GM23338 (cell line): ENCODE measurements around the gene C2CD3. TPM values are rescaled to one million over a fixed set of nuclear protein-coding genes. Genes with fewer than 3 reads are reported as not detected.

ENCODE experiments used
- ATAC-seq: fragments of 200-7000 bp; cut with Tn5 transposase; 3 replicates; pipeline ENCODE4 v1.9.1; 2020
- DNase-seq: peaks from one replicate; pipeline ENCODE4 v3.0.0-alpha.2; 2015; ENCODE audit warnings: low spot score
- H2AFZ ChIP-seq: fragments of 200-600 bp; sonication (generic); 2 replicates; pipeline ENCODE4 v1.8.0; 2016; ENCODE audit warnings: antibody characterized with exemption, mild to moderate bottlenecking, moderate library complexity
- H3F3A ChIP-seq: fragments of 200-600 bp; sonication (generic); replicated peaks from 2 replicates; pipeline ENCODE4 v1.8.0; 2017; ENCODE audit warnings: antibody characterized with exemption, mixed run types, low read depth
- H3K27ac ChIP-seq: fragments of 200-600 bp; sonication (generic); 2 replicates; pipeline ENCODE4 v1.6.1; 2016; ENCODE audit warnings: low read depth
- H3K27me3 ChIP-seq: fragments of 200-600 bp; sonication (generic); 2 replicates; pipeline ENCODE4 v1.8.0; 2016; ENCODE audit warnings: mild to moderate bottlenecking, mixed run types, moderate library complexity; ENCODE audit not compliant: insufficient read depth
- H3K36me3 ChIP-seq: fragments of 200-600 bp; sonication (generic); 2 replicates; pipeline ENCODE4 v1.8.0; 2016; ENCODE audit warnings: mild to moderate bottlenecking; ENCODE audit not compliant: insufficient read depth
- H3K4me1 ChIP-seq: fragments of 200-600 bp; sonication (generic); 2 replicates; pipeline ENCODE4 v1.8.0; 2016; ENCODE audit warnings: mild to moderate bottlenecking, moderate library complexity; ENCODE audit not compliant: insufficient read depth
- H3K4me2 ChIP-seq: fragments of 200-600 bp; sonication (generic); 2 replicates; pipeline ENCODE4 v1.7.1; 2017; ENCODE audit warnings: mixed run types
- H3K4me3 ChIP-seq: fragments of 200-600 bp; sonication (generic); 2 replicates; pipeline ENCODE4 v1.6.1; 2016; ENCODE audit warnings: mixed run types
- H3K79me2 ChIP-seq: fragments of 200-600 bp; sonication (generic); replicated peaks from 2 replicates; pipeline ENCODE4 v1.8.0; 2017; ENCODE audit warnings: mild to moderate bottlenecking; ENCODE audit not compliant: insufficient read depth
- H3K9me2 ChIP-seq: fragments of 200-600 bp; sonication (generic); 2 replicates; pipeline ENCODE4 v1.8.0; 2017; ENCODE audit not compliant: insufficient read depth
- H4K20me1 ChIP-seq: fragments of 200-600 bp; sonication (generic); replicated peaks from 2 replicates; pipeline ENCODE4 v1.8.0; 2017; ENCODE audit warnings: mild to moderate bottlenecking; ENCODE audit not compliant: insufficient read depth
- H3K27ac Mint-ChIP-seq: 2 replicates; pipeline ENCODE4 v1.8.0; 2020; ENCODE audit warnings: inconsistent platforms, mild to moderate bottlenecking, moderate library complexity, mixed read lengths
- H3K27me3 Mint-ChIP-seq: 3 replicates; pipeline ENCODE4 v1.8.0; 2022; ENCODE audit warnings: low read depth, mild to moderate bottlenecking, moderate library complexity, mixed read lengths, inconsistent platforms; ENCODE audit not compliant: insufficient read depth, poor library complexity
- H3K36me3 Mint-ChIP-seq: 3 replicates; pipeline ENCODE4 v1.8.0; 2021; ENCODE audit warnings: low read depth, mild to moderate bottlenecking, inconsistent platforms, moderate library complexity, mixed read lengths
- H3K4me1 Mint-ChIP-seq: 3 replicates; pipeline ENCODE4 v1.8.0; 2020; ENCODE audit warnings: mild to moderate bottlenecking, inconsistent platforms, mixed read lengths
- H3K4me3 Mint-ChIP-seq: 3 replicates; pipeline ENCODE4 v1.8.0; 2021; ENCODE audit warnings: moderate library complexity, mild to moderate bottlenecking, inconsistent platforms, mixed read lengths
- H3K9me3 Mint-ChIP-seq: 3 replicates; pipeline ENCODE4 v1.8.0; 2020; ENCODE audit warnings: moderate library complexity, mild to moderate bottlenecking, inconsistent platforms, mixed read lengths
- CREB1 ChIP-seq: fragments of 250-450 bp; sonication (Bioruptor Pico); IDR thresholded peaks from 2 replicates; pipeline ENCODE4 v1.5.0; 2020; ENCODE audit warnings: low read depth, mild to moderate bottlenecking, moderate library complexity
- EZH2phosphoT487 ChIP-seq: fragments of 200-600 bp; sonication (generic); IDR thresholded peaks from one replicate; pipeline ENCODE4 v1.8.1; 2018; ENCODE audit warnings: antibody characterized with exemption; ENCODE audit not compliant: unreplicated experiment
- JUNB ChIP-seq: IDR thresholded peaks from one replicate; pipeline ENCODE4 v1.6.1; 2016; ENCODE audit warnings: antibody characterized with exemption; ENCODE audit not compliant: unreplicated experiment
- NANOG ChIP-seq: IDR thresholded peaks from 2 replicates; pipeline ENCODE4 v1.6.1; 2016; ENCODE audit warnings: antibody characterized with exemption, borderline replicate concordance
- POLR2AphosphoS5 ChIP-seq: IDR thresholded peaks from 2 replicates; pipeline ENCODE4 v1.6.1; 2016; ENCODE audit warnings: antibody characterized with exemption, low read depth
- STAT1 ChIP-seq: IDR thresholded peaks from one replicate; pipeline ENCODE4 v1.6.1; 2016; ENCODE audit warnings: antibody characterized with exemption; ENCODE audit not compliant: unreplicated experiment
- ZNF114 ChIP-seq: fragments of 250-450 bp; sonication (Bioruptor Pico); IDR thresholded peaks from 2 replicates; pipeline ENCODE4 v1.5.0; 2020; ENCODE audit warnings: mild to moderate bottlenecking, moderate library complexity
- ZNF331 ChIP-seq: fragments of 250-450 bp; sonication (Bioruptor Pico); IDR thresholded peaks from 2 replicates; pipeline ENCODE4 v1.5.0; 2020; ENCODE audit warnings: low read depth, mild to moderate bottlenecking, moderate library complexity
- polyA plus RNA-seq: library from polyadenylated mRNA; unstranded; fragments of >200 nt; fragmentation: Nextera tagmentation; extraction: Ambion mirVana; gene quantifications from 2 replicates; pipeline ENCODE4 v1.2.1, GENCODE V29; 2016
- total RNA-seq: library from RNA; depleted of rRNA; stranded (reverse); fragments of >200 nt; shearing (Covaris generic); gene quantifications from 2 replicates; pipeline ENCODE4 v1.2.3, GENCODE V29; 2014
- TF ChIP-seq, protein P1 (sequence below), 2 experiments: fragments of 200-600 bp in 1 of 2; sonication (generic) in 1 of 2; conservative IDR thresholded peaks; 2 replicates each; pipeline versions ENCODE4 v1.5.1 to v1.6.1; 2016 to 2017; ENCODE audit warnings: antibody characterized with exemption in 2 of 2, low read depth in 2 of 2, mild to moderate bottlenecking in 2 of 2, moderate library complexity in 1 of 2
- TF ChIP-seq, protein P2 (sequence below): IDR thresholded peaks from one replicate; pipeline ENCODE4 v1.6.1; 2018; ENCODE audit warnings: antibody characterized with exemption; ENCODE audit not compliant: unreplicated experiment
- TF ChIP-seq, protein P3 (sequence below): IDR thresholded peaks from 2 replicates; pipeline ENCODE4 v1.6.1; 2016; ENCODE audit warnings: antibody characterized with exemption

The C2CD3 gene
- total and polyA plus RNA-seq, 2 experiments from 2014 or later = 15.5 to 29.5 TPM

DNA sequence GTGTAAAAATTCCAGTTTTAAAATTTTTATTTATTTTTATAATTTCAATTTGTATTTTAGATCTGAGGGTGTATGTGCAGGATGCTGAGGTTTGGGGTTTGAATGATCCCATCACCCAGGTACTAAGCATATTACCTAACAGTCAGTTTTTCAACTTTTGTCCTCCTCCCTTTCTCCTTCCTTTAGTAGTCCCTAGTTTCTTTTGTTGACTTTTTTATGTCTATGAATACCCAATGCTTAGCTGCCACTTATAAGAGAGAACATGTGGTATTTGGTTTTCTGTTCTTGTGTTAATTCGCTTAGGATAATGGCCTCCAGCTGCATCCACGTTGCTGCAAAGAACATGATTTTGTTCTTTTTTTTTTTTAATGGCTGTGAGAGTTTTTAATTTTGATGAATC is 126.3 kb downstream of the C2CD3 start:
- Histone ChIP-seq H3F3A (no peaks in the 10 kb centered on the region), H3K4me2 (0 out of 2 replicates have a peak overlapping the region, but pooled peaks have one; percentile 0), H3K27ac (no peak overlapping the region), H3K9me2 (no peaks in the 10 kb centered on the region), H3K36me3 (peaks cover 4% of the 10 kb centered on the region; the same call in 1 of the 2 replicates), H2AFZ (no peak overlapping the region), H4K20me1 (no peaks in the 10 kb centered on the region), H3K4me3 (no peak overlapping the region), H3K27me3 (no peaks in the 10 kb centered on the region), H3K4me1 (0 out of 2 replicates have a peak, but pooled peaks cover 4% of the 10 kb centered on the region), H3K79me2 (no peaks in the 10 kb centered on the region)
- Mint-ChIP-seq H3K27me3 (no peaks in the 10 kb centered on the region), H3K4me1 (peaks cover 5% of the 10 kb centered on the region; the same call in 2 of the 3 replicates), H3K9me3 (no peaks in the 10 kb centered on the region), H3K36me3 (peaks cover 7% of the 10 kb centered on the region; the same call in 1 of the 3 replicates), H3K27ac (peak overlapping the region; percentile 15; the same call in 1 of the 2 replicates), H3K4me3 (no peak overlapping the region)
- TF ChIP-seq, protein P1, sequence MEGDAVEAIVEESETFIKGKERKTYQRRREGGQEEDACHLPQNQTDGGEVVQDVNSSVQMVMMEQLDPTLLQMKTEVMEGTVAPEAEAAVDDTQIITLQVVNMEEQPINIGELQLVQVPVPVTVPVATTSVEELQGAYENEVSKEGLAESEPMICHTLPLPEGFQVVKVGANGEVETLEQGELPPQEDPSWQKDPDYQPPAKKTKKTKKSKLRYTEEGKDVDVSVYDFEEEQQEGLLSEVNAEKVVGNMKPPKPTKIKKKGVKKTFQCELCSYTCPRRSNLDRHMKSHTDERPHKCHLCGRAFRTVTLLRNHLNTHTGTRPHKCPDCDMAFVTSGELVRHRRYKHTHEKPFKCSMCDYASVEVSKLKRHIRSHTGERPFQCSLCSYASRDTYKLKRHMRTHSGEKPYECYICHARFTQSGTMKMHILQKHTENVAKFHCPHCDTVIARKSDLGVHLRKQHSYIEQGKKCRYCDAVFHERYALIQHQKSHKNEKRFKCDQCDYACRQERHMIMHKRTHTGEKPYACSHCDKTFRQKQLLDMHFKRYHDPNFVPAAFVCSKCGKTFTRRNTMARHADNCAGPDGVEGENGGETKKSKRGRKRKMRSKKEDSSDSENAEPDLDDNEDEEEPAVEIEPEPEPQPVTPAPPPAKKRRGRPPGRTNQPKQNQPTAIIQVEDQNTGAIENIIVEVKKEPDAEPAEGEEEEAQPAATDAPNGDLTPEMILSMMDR (conservative IDR thresholded peaks at IDR 0.05; ENCODE audit: low read depth in 2 of 2) = no peak
- TF ChIP-seq ZNF331 (no peak), CREB1 (no peak), EZH2phosphoT487 (no peak), ZNF114 (no peak), NANOG (no peak), STAT1 (no peak), POLR2AphosphoS5 (no peak), JUNB (no peak)
- TF ChIP-seq, protein P2, sequence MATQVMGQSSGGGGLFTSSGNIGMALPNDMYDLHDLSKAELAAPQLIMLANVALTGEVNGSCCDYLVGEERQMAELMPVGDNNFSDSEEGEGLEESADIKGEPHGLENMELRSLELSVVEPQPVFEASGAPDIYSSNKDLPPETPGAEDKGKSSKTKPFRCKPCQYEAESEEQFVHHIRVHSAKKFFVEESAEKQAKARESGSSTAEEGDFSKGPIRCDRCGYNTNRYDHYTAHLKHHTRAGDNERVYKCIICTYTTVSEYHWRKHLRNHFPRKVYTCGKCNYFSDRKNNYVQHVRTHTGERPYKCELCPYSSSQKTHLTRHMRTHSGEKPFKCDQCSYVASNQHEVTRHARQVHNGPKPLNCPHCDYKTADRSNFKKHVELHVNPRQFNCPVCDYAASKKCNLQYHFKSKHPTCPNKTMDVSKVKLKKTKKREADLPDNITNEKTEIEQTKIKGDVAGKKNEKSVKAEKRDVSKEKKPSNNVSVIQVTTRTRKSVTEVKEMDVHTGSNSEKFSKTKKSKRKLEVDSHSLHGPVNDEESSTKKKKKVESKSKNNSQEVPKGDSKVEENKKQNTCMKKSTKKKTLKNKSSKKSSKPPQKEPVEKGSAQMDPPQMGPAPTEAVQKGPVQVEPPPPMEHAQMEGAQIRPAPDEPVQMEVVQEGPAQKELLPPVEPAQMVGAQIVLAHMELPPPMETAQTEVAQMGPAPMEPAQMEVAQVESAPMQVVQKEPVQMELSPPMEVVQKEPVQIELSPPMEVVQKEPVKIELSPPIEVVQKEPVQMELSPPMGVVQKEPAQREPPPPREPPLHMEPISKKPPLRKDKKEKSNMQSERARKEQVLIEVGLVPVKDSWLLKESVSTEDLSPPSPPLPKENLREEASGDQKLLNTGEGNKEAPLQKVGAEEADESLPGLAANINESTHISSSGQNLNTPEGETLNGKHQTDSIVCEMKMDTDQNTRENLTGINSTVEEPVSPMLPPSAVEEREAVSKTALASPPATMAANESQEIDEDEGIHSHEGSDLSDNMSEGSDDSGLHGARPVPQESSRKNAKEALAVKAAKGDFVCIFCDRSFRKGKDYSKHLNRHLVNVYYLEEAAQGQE = no peak
- TF ChIP-seq, protein P3, sequence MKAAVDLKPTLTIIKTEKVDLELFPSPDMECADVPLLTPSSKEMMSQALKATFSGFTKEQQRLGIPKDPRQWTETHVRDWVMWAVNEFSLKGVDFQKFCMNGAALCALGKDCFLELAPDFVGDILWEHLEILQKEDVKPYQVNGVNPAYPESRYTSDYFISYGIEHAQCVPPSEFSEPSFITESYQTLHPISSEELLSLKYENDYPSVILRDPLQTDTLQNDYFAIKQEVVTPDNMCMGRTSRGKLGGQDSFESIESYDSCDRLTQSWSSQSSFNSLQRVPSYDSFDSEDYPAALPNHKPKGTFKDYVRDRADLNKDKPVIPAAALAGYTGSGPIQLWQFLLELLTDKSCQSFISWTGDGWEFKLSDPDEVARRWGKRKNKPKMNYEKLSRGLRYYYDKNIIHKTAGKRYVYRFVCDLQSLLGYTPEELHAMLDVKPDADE = no peak
- no peak for ATAC-seq
- DNase-seq = no peak
